OCI-LY3 (cell line): ENCODE measurements around the gene NAA60.

Experiments
- EZH2phosphoT487 ChIP-seq: fragments of 200-600 bp; shearing (Covaris generic); IDR thresholded peaks from 2 replicates; pipeline ENCODE4 v1.6.1; 2018; ENCODE audit warnings: antibody characterized with exemption, mixed run types, low read depth
- TF ChIP-seq, protein P1 (sequence below): fragments of 200-600, 300-600 bp; sonication (generic); IDR thresholded peaks from 2 replicates; pipeline ENCODE4 v1.5.1; 2014; ENCODE audit warnings: antibody characterized with exemption, low read length, low read depth

- TF ChIP-seq, protein P1, sequence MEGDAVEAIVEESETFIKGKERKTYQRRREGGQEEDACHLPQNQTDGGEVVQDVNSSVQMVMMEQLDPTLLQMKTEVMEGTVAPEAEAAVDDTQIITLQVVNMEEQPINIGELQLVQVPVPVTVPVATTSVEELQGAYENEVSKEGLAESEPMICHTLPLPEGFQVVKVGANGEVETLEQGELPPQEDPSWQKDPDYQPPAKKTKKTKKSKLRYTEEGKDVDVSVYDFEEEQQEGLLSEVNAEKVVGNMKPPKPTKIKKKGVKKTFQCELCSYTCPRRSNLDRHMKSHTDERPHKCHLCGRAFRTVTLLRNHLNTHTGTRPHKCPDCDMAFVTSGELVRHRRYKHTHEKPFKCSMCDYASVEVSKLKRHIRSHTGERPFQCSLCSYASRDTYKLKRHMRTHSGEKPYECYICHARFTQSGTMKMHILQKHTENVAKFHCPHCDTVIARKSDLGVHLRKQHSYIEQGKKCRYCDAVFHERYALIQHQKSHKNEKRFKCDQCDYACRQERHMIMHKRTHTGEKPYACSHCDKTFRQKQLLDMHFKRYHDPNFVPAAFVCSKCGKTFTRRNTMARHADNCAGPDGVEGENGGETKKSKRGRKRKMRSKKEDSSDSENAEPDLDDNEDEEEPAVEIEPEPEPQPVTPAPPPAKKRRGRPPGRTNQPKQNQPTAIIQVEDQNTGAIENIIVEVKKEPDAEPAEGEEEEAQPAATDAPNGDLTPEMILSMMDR = no peak
- no peak for TF ChIP-seq EZH2phosphoT487
These were observed 42.5 kb downstream of the NAA60 start for GRCh38 chr16:3485821-3486505.
